ENCODE measurements around the gene RRAD.

Gene RRAD

GRCh38 chr16:66881560-66881959 lies 43.8 kb downstream of the RRAD start:
- DNase-seq (ENCODE audit: low read depth in 2 of 2, low spot score in 1 of 2) = no peak

GRCh38 chr16:66881014-66881417 lies 44.3 kb downstream of the RRAD start:
- DNase-seq (ENCODE audit: low read depth in 2 of 2, low spot score in 1 of 2) = no peak

DNA sequence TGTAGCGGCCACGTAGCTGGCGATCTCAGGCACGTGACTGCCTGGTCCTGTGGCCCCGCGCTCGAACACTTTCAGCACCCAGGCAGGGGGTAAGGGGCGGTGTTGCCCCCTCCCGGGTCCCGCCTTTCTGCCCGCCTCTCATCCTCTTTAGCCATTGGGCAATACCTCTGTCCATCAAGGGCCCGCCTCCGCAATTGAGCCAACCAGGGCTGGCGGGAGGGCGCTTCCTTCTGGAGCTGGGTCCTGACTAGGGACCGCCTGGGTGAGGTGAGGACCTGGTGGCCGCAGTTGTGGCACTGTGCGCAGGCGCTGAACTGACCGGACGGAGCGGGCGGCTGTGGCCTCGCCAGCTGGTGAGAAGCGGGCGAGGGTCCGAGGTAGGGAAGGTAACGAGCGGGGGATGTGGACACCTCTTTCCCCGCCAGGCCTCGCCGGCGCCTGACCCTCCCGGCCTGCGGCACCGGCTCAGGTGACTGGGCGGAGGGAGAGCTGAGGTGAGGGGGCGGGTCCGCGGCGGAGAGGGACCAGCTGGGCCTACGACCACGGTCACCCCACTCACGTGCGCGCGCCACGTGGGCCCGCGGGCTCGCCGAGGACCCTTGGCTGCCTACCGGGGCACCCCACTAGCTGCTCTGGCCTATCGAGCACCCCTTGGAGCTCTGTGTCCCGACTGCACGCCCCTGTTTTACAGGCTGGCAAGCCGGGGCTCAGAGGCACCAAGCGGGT lies 44.9 kb downstream of the RRAD start, which contains the start of gene PDP2:
Gene PDP2, plus strand, starts transcription at position 228 of the 726 bp plus-strand sequence. CDS start 3,770 bp downstream, outside the sequence.
- DNase-seq (ENCODE audit: low read depth in 2 of 2, low spot score in 1 of 2) = peak; percentile 67 to 80

DNA sequence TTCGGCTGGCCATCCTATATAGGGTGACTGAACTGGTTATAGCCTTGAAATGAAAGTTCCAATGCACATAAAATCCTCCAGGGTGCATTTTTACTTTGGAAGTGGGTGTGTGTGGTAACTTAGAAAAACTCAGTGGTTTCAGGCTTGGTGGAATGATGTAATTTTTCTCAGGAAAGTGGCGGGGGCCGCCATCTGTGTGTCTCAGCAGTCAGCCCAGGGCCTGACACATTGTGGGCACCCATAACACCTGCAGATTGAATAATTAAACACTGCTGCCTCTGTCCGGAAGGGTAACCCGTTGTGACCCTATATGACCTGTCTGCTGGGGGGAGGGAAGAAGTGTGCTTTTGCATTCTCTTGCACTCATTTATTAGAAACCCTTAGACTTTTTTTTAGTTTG lies 47.3 kb downstream of the RRAD start:
- no peak for DNase-seq (ENCODE audit: low read depth in 2 of 2, low spot score in 1 of 2)

GRCh38 chr16:66874079-66874775 lies 51.1 kb downstream of the RRAD start:
- no peak for DNase-seq (ENCODE audit: low read depth in 2 of 2, low spot score in 1 of 2)

DNA sequence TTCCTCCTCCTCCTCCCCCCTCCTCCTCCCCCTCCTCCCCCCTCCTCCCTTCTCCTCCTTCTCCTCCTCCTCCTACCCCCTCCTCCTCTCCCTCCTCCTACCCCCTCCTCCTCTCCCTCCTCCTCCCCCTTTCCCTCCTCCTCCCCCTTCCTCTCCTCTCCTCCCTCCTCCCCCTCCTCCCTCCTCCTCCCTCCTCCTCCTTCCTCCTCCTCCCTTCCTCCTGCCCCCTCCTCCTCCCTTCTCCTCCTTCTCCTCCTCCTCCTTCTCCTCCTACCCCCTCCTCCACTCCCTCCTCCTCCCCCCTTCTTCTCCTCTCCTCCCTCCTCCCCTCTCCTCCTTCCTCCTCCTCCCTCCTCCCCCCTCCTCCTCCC lies 51.7 kb downstream of the RRAD start:
- no peak for DNase-seq (ENCODE audit: low read depth in 2 of 2, low spot score in 1 of 2)

GRCh38 chr16:66872943-66873684 lies 52.2 kb downstream of the RRAD start:
- DNase-seq (ENCODE audit: low read depth in 2 of 2, low spot score in 1 of 2) = peak; percentile 77 to 78

- DNase-seq (ENCODE audit: low read depth in 2 of 2, low spot score in 1 of 2) = no peak
Measured at GRCh38 chr16:66872559-66872942, 52.8 kb downstream of the RRAD start.

- DNase-seq (ENCODE audit: low read depth in 2 of 2, low spot score in 1 of 2) = no peak
Measured at GRCh38 chr16:66871840-66872239, 53.5 kb downstream of the RRAD start.
